ENCODE results near the gene SOWAHB. TPM values are rescaled to one million over a fixed set of nuclear protein-coding genes. Genes with fewer than 3 reads are reported as not detected.

The SOWAHB gene, protein sequence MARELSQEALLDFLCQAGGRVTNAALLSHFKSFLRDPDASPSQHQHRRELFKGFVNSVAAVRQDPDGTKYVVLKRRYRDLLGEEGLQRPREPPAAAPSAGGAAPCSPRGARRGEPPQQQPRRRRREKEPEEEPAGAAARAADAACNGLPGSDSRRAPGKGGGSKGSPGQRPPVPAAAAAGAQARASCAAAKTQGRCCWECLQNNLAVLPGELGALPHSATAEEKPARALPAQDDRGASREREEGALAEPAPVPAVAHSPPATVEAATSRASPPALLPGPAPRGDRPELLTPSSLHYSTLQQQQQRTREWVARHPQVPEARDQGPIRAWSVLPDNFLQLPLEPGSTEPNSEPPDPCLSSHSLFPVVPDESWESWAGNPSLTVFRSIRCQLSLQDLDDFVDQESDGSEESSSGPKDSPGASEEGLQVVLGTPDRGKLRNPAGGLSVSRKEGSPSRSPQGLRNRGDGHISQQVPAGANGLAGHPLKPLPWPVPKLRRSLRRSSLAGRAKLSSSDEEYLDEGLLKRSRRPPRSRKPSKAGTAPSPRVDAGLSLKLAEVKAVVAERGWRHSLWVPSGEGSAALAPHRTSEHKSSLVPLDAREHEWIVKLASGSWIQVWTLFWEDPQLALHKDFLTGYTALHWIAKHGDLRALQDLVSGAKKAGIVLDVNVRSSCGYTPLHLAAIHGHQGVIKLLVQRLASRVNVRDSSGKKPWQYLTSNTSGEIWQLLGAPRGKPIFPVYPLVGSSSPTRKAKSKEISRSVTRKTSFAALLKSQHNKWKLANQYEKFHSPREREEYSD
- total RNA-seq = not detected in 2 replicates

GRCh38 chr4:76897536-76898384, at the start of gene SOWAHB:
Gene SOWAHB, minus strand, starts transcription at chr4:76898144. Its CDS starts 295 bp downstream, at chr4:76897849.

Other genes with a start within 250 kb of the SOWAHB start
- gene SEPTIN11, start 51.6 kb upstream of the SOWAHB start, total RNA-seq = 97.8 and 240 TPM in 2 replicates
- 62.0 and 161 TPM in 2 replicates for gene CCNI, start 177.8 kb upstream of the SOWAHB start, total RNA-seq

All from bladder microvascular endothelial cell (primary cell).